IMR-90 (cell line): ENCODE data around the gene GYPE. TPM values are rescaled to one million over a fixed set of nuclear protein-coding genes. Genes with fewer than 3 reads are reported as not detected.
A peak's percentile ranks its signal among the peaks of the same experiment; 100 is the strongest.
"Not testable (repeated sequence)": the region's sequence is repeated elsewhere in the genome, so short reads cannot be mapped to it uniquely, and the experiment has no call there.

Experiments used
- ATAC-seq: fragments of 200-7000 bp; cut with Tn5 transposase; 2 replicates; pipeline ENCODE4 v1.9.1; 2020; ENCODE audit warnings: low read depth, mild to moderate bottlenecking, moderate library complexity
- BruUV-seq: library from RNA; stranded (reverse); fragments of 400-500 nt; replicated peaks from 2 replicates; lab custom pipeline; 2021; lab: Mats Ljungman, UMichigan
- CTCF ChIA-PET: fragments of 300-600 bp; formaldehyde crosslinking; extraction: SDS; loops from one replicate; lab custom pipeline; 2021; ENCODE audit warnings: antibody characterized with exemption; lab: Yijun Ruan, JAX
- POLR2A ChIA-PET: fragments of 300-600 bp; sonication (Branson Sonifier 250); formaldehyde crosslinking; loops from one replicate; lab custom pipeline; 2022; ENCODE audit warnings: antibody characterized with exemption; ENCODE audit not compliant: unreplicated experiment; lab: Charles Lee
- DNase-seq: peaks from one replicate; pipeline ENCODE4 v3.0.0; 2013
- H2AFZ ChIP-seq: replicated peaks from 2 replicates; pipeline ENCODE3; 2013; ENCODE audit warnings: low read length, mild to moderate bottlenecking; ENCODE audit not compliant: poor library complexity
- H2AK5ac ChIP-seq: 2 replicates; pipeline ENCODE4 v1.6.1; 2013; ENCODE audit warnings: low read depth, low read length, inconsistent platforms
- H2AK9ac ChIP-seq: replicated peaks from 2 replicates; pipeline ENCODE3; 2013; ENCODE audit warnings: mild to moderate bottlenecking, low read depth, low read length, moderate library complexity; ENCODE audit not compliant: poor library complexity
- H2BK120ac ChIP-seq: 2 replicates; pipeline ENCODE4 v1.6.1; 2013; ENCODE audit warnings: low read depth, low read length, inconsistent platforms
- H2BK15ac ChIP-seq: 3 replicates; pipeline ENCODE4 v1.6.1; 2013; ENCODE audit warnings: low read depth, low read length, inconsistent platforms
- H2BK20ac ChIP-seq: 2 replicates; pipeline ENCODE4 v1.6.1; 2013; ENCODE audit warnings: low read depth, mild to moderate bottlenecking, inconsistent platforms, low read length, moderate library complexity
- H2BK5ac ChIP-seq: 2 replicates; pipeline ENCODE4 v1.6.1; 2013; ENCODE audit warnings: mild to moderate bottlenecking, low read depth, low read length, inconsistent platforms; ENCODE audit not compliant: poor library complexity, severe bottlenecking
- H3K14ac ChIP-seq: replicated peaks from 2 replicates; pipeline ENCODE4 v1.6.1; 2013; ENCODE audit warnings: low read depth, low read length, inconsistent platforms
- H3K18ac ChIP-seq: 2 replicates; pipeline ENCODE4 v1.6.1; 2013; ENCODE audit warnings: low read depth, low read length, control low read depth
- H3K23ac ChIP-seq: 2 replicates; pipeline ENCODE4 v1.6.1; 2013; ENCODE audit warnings: low read depth, low read length, inconsistent platforms
- H3K27ac ChIP-seq: 2 replicates; pipeline ENCODE4 v1.5.1; 2013; ENCODE audit warnings: mild to moderate bottlenecking, control low read depth, low read length; ENCODE audit not compliant: insufficient read depth
- H3K27me3 ChIP-seq: 2 replicates; pipeline ENCODE4 v1.6.1; 2013; ENCODE audit warnings: low read length; ENCODE audit not compliant: control insufficient read depth, insufficient read depth
- H3K36me3 ChIP-seq: 2 replicates; pipeline ENCODE4 v1.6.1; 2013; ENCODE audit warnings: low read length, mixed read lengths; ENCODE audit not compliant: control insufficient read depth, insufficient read depth
- H3K4ac ChIP-seq: 2 replicates; pipeline ENCODE4 v1.6.1; 2013; ENCODE audit warnings: low read depth, low read length, inconsistent platforms
- H3K4me1 ChIP-seq: 2 replicates; pipeline ENCODE4 v1.6.1; 2013; ENCODE audit warnings: low read length, mixed read lengths; ENCODE audit not compliant: control insufficient read depth, insufficient read depth
- H3K4me2 ChIP-seq: 2 replicates; pipeline ENCODE4 v1.6.1; 2013; ENCODE audit warnings: low read depth, mild to moderate bottlenecking, control low read depth, low read length, moderate library complexity
- H3K4me3 ChIP-seq: 2 replicates; pipeline ENCODE4 v1.5.1; 2013; ENCODE audit warnings: low read depth, mild to moderate bottlenecking, control low read depth, low read length, moderate library complexity; ENCODE audit not compliant: insufficient read depth
- H3K56ac ChIP-seq: 2 replicates; pipeline ENCODE4 v1.6.1; 2013; ENCODE audit warnings: low read length, inconsistent platforms; ENCODE audit not compliant: insufficient read depth; ENCODE audit errors: extremely low read depth
- H3K79me1 ChIP-seq, 2 experiments: 2 replicates each; pipeline ENCODE4 v1.6.1; 2013; ENCODE audit warnings: low read length in 2 of 2, inconsistent platforms in 1 of 2, low read depth in 1 of 2
- H3K9ac ChIP-seq: 2 replicates; pipeline ENCODE4 v1.6.1; 2013; ENCODE audit warnings: low read depth, low read length, control low read depth
- H3K9me1 ChIP-seq: 2 replicates; pipeline ENCODE4 v1.6.1; 2013; ENCODE audit warnings: low read length, inconsistent platforms; ENCODE audit not compliant: insufficient read depth
- H3K9me3 ChIP-seq: 2 replicates; pipeline ENCODE4 v1.6.1; 2013; ENCODE audit warnings: low read length; ENCODE audit not compliant: control insufficient read depth, insufficient read depth
- H4K20me1 ChIP-seq: 2 replicates; pipeline ENCODE4 v1.6.1; 2013; ENCODE audit warnings: low read length, inconsistent platforms; ENCODE audit not compliant: insufficient read depth
- H4K5ac ChIP-seq: 2 replicates; pipeline ENCODE4 v1.6.1; 2013; ENCODE audit warnings: mild to moderate bottlenecking, low read depth, low read length, control low read depth
- H4K8ac ChIP-seq, 2 experiments: 2 replicates each; pipeline ENCODE4 v1.6.1; 2013; ENCODE audit warnings: low read depth in 2 of 2, low read length in 2 of 2, control low read depth in 1 of 2, inconsistent platforms in 1 of 2
- H4K91ac ChIP-seq: 2 replicates; pipeline ENCODE4 v1.6.1; 2013; ENCODE audit warnings: low read depth, low read length, inconsistent platforms; ENCODE audit not compliant: insufficient read depth
- MAFK ChIP-seq: IDR thresholded peaks from 2 replicates; pipeline ENCODE4 v1.6.1; 2012; ENCODE audit warnings: low read depth, low read length, improper control_type of control experiment
- RFX5 ChIP-seq: IDR thresholded peaks from 2 replicates; pipeline ENCODE4 v1.8.0; 2012; ENCODE audit warnings: low read depth, mild to moderate bottlenecking, low read length, moderate library complexity
- WGBS, 2 experiments: methylation state at CpG; one replicate each; pipeline versions ENCODE4 v1.1.5 to v1.1.7; 2013; ENCODE audit warnings: missing lambda C conversion rate in 2 of 2; ENCODE audit not compliant: insufficient read length in 1 of 2; ENCODE audit errors: extremely low coverage in 2 of 2; 5-methylcytosine and 5-hydroxymethylcytosine counted together
- dilution Hi-C: fragments of 300-500 bp; cut with HindIII; formaldehyde crosslinking; loops from one replicate; pipeline ENCODE4 v1.14.3; 2018; ENCODE audit warnings: low sequenced_read_pairs; ENCODE audit not compliant: unreplicated experiment
- in situ Hi-C: fragments of 300-500 bp; cut with MboI; formaldehyde crosslinking; loops from 3 replicates; pipeline ENCODE4 v1.14.3; 2019; ENCODE audit warnings: low sequenced_read_pairs, inconsistent platforms, mixed read lengths
- intact Hi-C: fragments of 100-400 bp; cut with micrococcal nuclease; formaldehyde crosslinking; loops from 2 replicates; pipeline ENCODE4 v1.10.0; 2022
- polyA plus RNA-seq, 3 experiments: library from polyadenylated mRNA; depleted of rRNA; stranded (reverse); fragments of >200 nt; gene quantifications; 2 replicates each; pipeline ENCODE4 v1.2.3, GENCODE V29; 2012; ENCODE audit warnings: low replicate concordance in 1 of 3
- total RNA-seq: library from RNA; depleted of rRNA; stranded (reverse); fragments of >200 nt; gene quantifications from 2 replicates; pipeline ENCODE4 v1.2.3, GENCODE V29; 2012

The GYPE gene
- total and polyA plus RNA-seq, 2 of the 4 experiments (the other 2 are of a cell fraction): 0.36 to 0.54 TPM

GRCh38 chr4:143939528-143939927, 34.2 kb upstream of the GYPE start:
- TF ChIP-seq RFX5 (no peak), MAFK (peak; percentile 98)
- no peaks in the 10 kb centered on the region for H3K36me3 ChIP-seq
- no TSS peak for BruUV-seq
- no peak overlapping the region for H3K23ac ChIP-seq
- H3K14ac ChIP-seq: no peak overlapping the region
- no peak overlapping the region for H3K18ac ChIP-seq
- H2AFZ ChIP-seq: no peak overlapping the region
- intact Hi-C loops (no loop called here), dilution Hi-C loops (no loop called here), in situ Hi-C loops (no loop called here)
- H2BK15ac ChIP-seq: no peak overlapping the region
- no peak overlapping the region for H4K8ac ChIP-seq
- no peak overlapping the region for H2AK9ac ChIP-seq
- no peak overlapping the region for H2BK5ac ChIP-seq
- H3K9me3 ChIP-seq: no peaks in the 10 kb centered on the region
- no peak overlapping the region for H3K4ac ChIP-seq
- H3K4me2 ChIP-seq: no peak overlapping the region
- no peak overlapping the region for H2AK5ac ChIP-seq
- H3K4me1 ChIP-seq: no peaks in the 10 kb centered on the region
- H3K4me3 ChIP-seq: no peak overlapping the region
- WGBS, 2 experiments: no CpG with 5 or more reads among the region's 2 CpGs
- H4K91ac ChIP-seq: no peak overlapping the region
- H3K27ac ChIP-seq: no peak overlapping the region
- no peaks in the 10 kb centered on the region for H3K27me3 ChIP-seq
- ATAC-seq (no peak), DNase-seq (no peak)
- H3K9me1 ChIP-seq: no peaks in the 10 kb centered on the region
- H2BK120ac ChIP-seq: no peak overlapping the region
- no peak overlapping the region for H2BK20ac ChIP-seq
- POLR2A ChIA-PET: no interaction called here
- H4K5ac ChIP-seq: no peak overlapping the region
- H3K79me1 ChIP-seq: no peaks in the 10 kb centered on the region
- H3K56ac ChIP-seq: no peak overlapping the region
- H4K20me1 ChIP-seq: no peaks in the 10 kb centered on the region
- CTCF ChIA-PET: no interaction called here
- H3K9ac ChIP-seq: no peak overlapping the region

DNA sequence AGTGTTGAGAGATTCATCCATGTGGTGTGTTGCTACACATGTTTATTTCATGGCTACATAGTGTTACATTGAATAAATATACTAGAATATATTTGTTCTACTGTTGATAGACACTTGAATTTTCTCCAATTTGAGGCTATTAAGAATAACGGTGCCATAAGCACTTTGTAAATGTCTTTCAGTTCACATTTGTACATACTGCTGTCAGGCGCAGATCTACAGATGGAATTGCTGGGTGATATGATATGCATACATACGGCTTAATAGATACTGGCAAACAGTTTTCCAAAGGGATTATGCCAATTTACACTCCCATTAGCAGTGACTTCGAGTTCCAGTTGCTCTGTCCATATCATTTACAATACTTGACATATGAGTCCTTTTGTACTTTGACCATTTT, 33.5 kb upstream of the GYPE start:
- in situ Hi-C loops, BruUV-seq: not testable (repeated sequence)

More for the DNA sequence above, 33.5 kb upstream of the GYPE start:
- H3K14ac ChIP-seq, H3K27me3 ChIP-seq, H4K8ac ChIP-seq, DNase-seq, H2BK20ac ChIP-seq, H4K20me1 ChIP-seq, H2AFZ ChIP-seq, H2AK9ac ChIP-seq, H2BK120ac ChIP-seq, H2BK15ac ChIP-seq, H3K4ac ChIP-seq, H3K9me3 ChIP-seq, H3K9ac ChIP-seq, POLR2A ChIA-PET, H3K56ac ChIP-seq, dilution Hi-C loops, H4K91ac ChIP-seq, H3K4me2 ChIP-seq, H3K36me3 ChIP-seq, H3K27ac ChIP-seq, ATAC-seq, CTCF ChIA-PET, H2BK5ac ChIP-seq, H3K23ac ChIP-seq, H2AK5ac ChIP-seq, H4K5ac ChIP-seq, intact Hi-C loops, H3K9me1 ChIP-seq, H3K18ac ChIP-seq, H3K4me3 ChIP-seq, H3K79me1 ChIP-seq, H3K4me1 ChIP-seq: not testable (repeated sequence)
- WGBS, 2 experiments: 100% methylated on average over 1 of the region's 4 CpGs; no CpG with 5 or more reads in 1 of the 2 experiments
